Fibroblast of skin of back (primary cell): Measurements from ENCODE around the gene DHX29.

Source experiments
- DNase-seq: peaks from one replicate; pipeline ENCODE4 v3.0.0-alpha.2; 2013

DHX29 gene

GRCh38 chr5:55313870-55314617 is 6.5 kb upstream of the DHX29 start:
- no peak for DNase-seq

GRCh38 chr5:55308254-55308836 is 851 bp upstream of the DHX29 start:
- DNase-seq, result peak; percentile 20

GRCh38 chr5:55306641-55307382 is 682 bp downstream of the DHX29 start:
- no peak for DNase-seq

GRCh38 chr5:55305345-55305744 is 2.1 kb downstream of the DHX29 start:
- DNase-seq, result no peak

GRCh38 chr5:55304584-55304983 is 2.9 kb downstream of the DHX29 start:
- DNase-seq, result no peak

GRCh38 chr5:55303238-55303690 is 4.2 kb downstream of the DHX29 start:
- peak; percentile 80 for DNase-seq

- DNase-seq, result no peak
These were observed 6.6 kb downstream of the DHX29 start for GRCh38 chr5:55300890-55301289.

GRCh38 chr5:55294935-55295334 is 12.6 kb downstream of the DHX29 start:
- DNase-seq, result no peak

GRCh38 chr5:55290991-55291390 is 16.5 kb downstream of the DHX29 start:
- DNase-seq, result no peak

GRCh38 chr5:55289808-55290207 is 17.7 kb downstream of the DHX29 start:
- no peak for DNase-seq

- no peak for DNase-seq
These were observed 21.0 kb downstream of the DHX29 start for GRCh38 chr5:55286411-55286933.

GRCh38 chr5:55278778-55279177 is 28.7 kb downstream of the DHX29 start:
- DNase-seq, result peak; percentile 79

- DNase-seq, result peak; percentile 6
These were observed 30.7 kb downstream of the DHX29 start for GRCh38 chr5:55276771-55277170.

- no peak for DNase-seq
These were observed 49.2 kb downstream of the DHX29 start for GRCh38 chr5:55258339-55258738.

GRCh38 chr5:55254802-55255201 is 52.7 kb downstream of the DHX29 start:
- DNase-seq, result no peak

GRCh38 chr5:55250064-55250463 is 57.4 kb downstream of the DHX29 start:
- no peak for DNase-seq

- no peak for DNase-seq
These were observed 65.7 kb downstream of the DHX29 start for GRCh38 chr5:55241746-55242145.

GRCh38 chr5:55236800-55237199 is 70.7 kb downstream of the DHX29 start:
- no peak for DNase-seq

- DNase-seq, result no peak
These were observed 73.3 kb downstream of the DHX29 start for GRCh38 chr5:55234121-55234700.

GRCh38 chr5:55232985-55233928 is 74.2 kb downstream of the DHX29 start, which contains the start of gene CCNO:
Gene CCNO, minus strand, starts transcription at chr5:55233608. Its CDS starts 85 bp downstream, at chr5:55233523.
- peak; percentile 72 for DNase-seq

- no peak for DNase-seq
These were observed 75.1 kb downstream of the DHX29 start for GRCh38 chr5:55232271-55232984.
